Fibroblast of pulmonary artery (primary cell): ENCODE data around the gene SLC26A8.

Experiments used
- DNase-seq: peaks from one replicate; pipeline ENCODE4 v3.0.0-alpha.2; 2010; ENCODE audit warnings: low read depth
- H3K4me3 ChIP-seq: replicated peaks from 2 replicates; pipeline ENCODE4 v1.5.1; 2011; ENCODE audit warnings: low read depth, mild to moderate bottlenecking, control low read depth, low read length, moderate library complexity
- CTCF ChIP-seq: IDR thresholded peaks from 2 replicates; pipeline ENCODE4 v1.5.1; 2011; ENCODE audit warnings: mild to moderate bottlenecking, control low read depth, low read length, inconsistent platforms; ENCODE audit errors: missing control alignments

Gene SLC26A8

DNA sequence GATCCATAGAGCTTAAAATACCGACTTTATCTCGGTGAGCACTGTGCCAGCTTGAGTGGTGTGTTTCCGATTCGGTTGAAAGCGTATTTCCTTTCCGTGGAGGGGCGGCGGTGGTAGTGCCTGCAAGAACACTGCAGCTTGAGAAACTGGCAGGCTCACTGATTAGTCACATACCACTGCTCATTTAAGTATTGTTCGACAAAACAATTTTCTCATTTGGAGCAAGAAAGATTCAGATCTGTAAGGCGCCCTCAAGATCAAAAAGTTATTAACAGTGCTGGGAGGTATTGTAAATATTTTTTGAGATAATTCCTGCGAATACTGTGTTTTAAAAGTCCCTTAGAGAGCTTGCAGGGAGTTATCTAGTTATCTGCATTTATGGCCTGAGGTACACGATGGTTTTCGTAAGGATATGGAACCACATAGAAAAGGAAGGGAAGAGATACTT, 4.5 kb upstream of the SLC26A8 start:
- DNase-seq: peak; percentile 88
- H3K4me3 ChIP-seq: peak overlapping the region; percentile 93
- TF ChIP-seq CTCF: no peak

DNA sequence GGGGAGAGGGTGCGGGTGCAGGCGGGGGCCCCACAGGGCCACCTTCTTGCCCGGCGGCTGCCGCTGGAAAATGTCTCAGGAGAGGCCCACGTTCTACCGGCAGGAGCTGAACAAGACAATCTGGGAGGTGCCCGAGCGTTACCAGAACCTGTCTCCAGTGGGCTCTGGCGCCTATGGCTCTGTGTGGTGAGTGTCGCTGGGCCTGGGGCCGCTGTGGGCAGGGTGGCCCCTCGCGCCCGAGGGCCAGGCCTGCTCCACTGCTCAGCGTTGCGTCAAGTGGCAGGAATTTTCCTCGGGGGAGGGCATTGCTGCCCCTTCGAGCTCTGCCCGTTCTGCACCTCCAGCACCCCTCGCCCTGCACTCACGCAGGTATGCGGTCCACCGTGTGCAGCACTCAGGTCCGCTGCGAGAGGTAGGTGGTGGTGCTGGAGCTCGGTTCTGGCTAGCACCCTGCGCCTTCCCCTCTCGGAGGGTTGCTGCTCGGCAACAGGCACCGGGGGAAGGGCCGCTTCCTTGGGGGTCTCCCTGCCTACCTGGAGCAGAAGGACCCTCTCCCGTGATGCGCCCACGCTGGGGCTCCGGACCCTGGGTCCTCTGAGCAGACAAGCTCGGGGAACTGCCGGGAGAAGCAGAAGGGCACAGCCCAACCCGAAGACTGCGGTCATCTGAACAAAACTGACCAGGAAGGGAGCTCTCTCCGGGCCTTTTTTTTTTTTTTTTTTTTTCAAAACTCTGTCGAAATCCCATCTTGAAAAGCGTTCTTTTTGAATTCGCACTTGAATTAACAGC, 3.8 kb upstream of the SLC26A8 start:
- peak overlapping the region; percentile 93 for H3K4me3 ChIP-seq
- no peak for DNase-seq
- TF ChIP-seq CTCF: no peak

GRCh38 chr6:36027501-36028087, 3.2 kb upstream of the SLC26A8 start, which contains the start of gene MAPK14:
TSS of gene MAPK14 (plus strand) at chr6:36027808. CDS start at chr6:36028158, 350 bp downstream.
- peak; percentile 87 for TF ChIP-seq CTCF
- H3K4me3 ChIP-seq: peak within 1 kb of the TSS; percentile 93
- DNase-seq: peak; percentile 100

DNA sequence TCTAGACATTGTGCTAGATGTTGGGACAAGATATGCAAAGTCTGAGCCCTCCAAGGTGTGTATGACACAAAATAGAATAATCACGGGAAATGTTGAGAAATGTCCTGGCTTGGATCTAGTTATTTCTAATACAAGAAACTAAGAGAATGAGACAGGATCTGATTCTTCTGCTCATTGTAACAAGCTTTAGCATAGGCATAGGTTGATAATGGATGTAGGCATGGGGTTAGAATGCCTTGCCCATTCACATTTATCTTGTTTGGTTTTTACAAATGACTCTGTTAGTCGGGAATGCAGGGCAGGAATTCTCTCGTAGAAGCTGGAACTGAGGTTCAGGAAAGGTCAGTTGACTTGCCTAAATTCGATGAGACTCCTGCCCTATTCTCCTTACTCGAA, 1.5 kb upstream of the SLC26A8 start:
- peak; percentile 50 for DNase-seq
- no peak for TF ChIP-seq CTCF
- H3K4me3 ChIP-seq: no peak overlapping the region

GRCh38 chr6:36025260-36025931, 955 bp upstream of the SLC26A8 start:
- TF ChIP-seq CTCF: no peak
- H3K4me3 ChIP-seq: no peak overlapping the region
- peak; percentile 84 for DNase-seq

DNA sequence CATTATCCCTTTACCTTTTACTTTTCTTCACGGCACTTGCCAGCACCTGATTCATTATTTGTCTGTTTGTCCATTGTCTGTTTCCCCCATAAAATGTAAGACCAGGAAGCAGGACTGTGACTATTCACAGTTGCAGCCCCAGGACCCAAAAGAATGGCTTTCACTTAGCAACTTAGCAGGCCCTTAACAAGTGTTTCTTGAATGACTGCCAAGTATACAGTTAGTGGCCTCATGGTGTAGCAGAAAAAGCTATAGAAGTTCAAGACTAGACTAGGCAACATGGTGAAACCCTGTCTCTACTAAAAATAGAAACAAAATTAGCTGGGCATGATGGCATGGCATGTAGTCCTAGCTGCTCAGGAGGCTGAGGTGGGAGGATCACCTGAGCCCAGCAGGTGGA, 4.3 kb downstream of the SLC26A8 start:
- no peak for DNase-seq
- H3K4me3 ChIP-seq: no peak overlapping the region
- no peak for TF ChIP-seq CTCF
